HFFc6 (cell line): ENCODE data around the gene HSPA1L. TPM values are rescaled to one million over a fixed set of nuclear protein-coding genes. Genes with fewer than 3 reads are reported as not detected.
"Not testable (repeated sequence)": the region's sequence is repeated elsewhere in the genome, so short reads cannot be mapped to it uniquely, and the experiment has no call there.

Experiments used
- DNase-seq: peaks from one replicate; pipeline ENCODE4 v3.0.0-alpha.2; 2018
- H3K27ac Mint-ChIP-seq: 2 replicates; pipeline ENCODE4 v1.8.0; 2020; ENCODE audit warnings: mild to moderate bottlenecking, mixed read lengths
- H3K27me3 Mint-ChIP-seq: 2 replicates; pipeline ENCODE4 v1.8.0; 2021; ENCODE audit warnings: mild to moderate bottlenecking, moderate library complexity, mixed read lengths; ENCODE audit not compliant: insufficient read depth
- H3K36me3 Mint-ChIP-seq: 2 replicates; pipeline ENCODE4 v1.8.0; 2021; ENCODE audit warnings: low read depth, mixed read lengths
- H3K4me1 Mint-ChIP-seq: 2 replicates; pipeline ENCODE4 v1.8.0; 2020; ENCODE audit warnings: low read depth, mixed read lengths
- H3K4me3 Mint-ChIP-seq: 2 replicates; pipeline ENCODE4 v1.8.0; 2020; ENCODE audit warnings: mild to moderate bottlenecking, moderate library complexity, mixed read lengths
- H3K9me3 Mint-ChIP-seq: 2 replicates; pipeline ENCODE4 v1.8.0; 2020; ENCODE audit warnings: mild to moderate bottlenecking, mixed read lengths
- CTCF ChIP-seq: fragments of 200-600 bp; sonication (generic); IDR thresholded peaks from 2 replicates; pipeline ENCODE4 v1.5.0; 2021; ENCODE audit warnings: antibody characterized with exemption, mild to moderate bottlenecking
- total RNA-seq, 6 experiments: library from RNA; stranded (reverse); fragmentation: NEBNext Ultra II Directional; extraction: Animal tissue kit (Norgen Biotek cat#: 25700); gene quantifications; 2 replicates in 1 of 6; 3 replicates in 5 of 6; pipeline ENCODE4 v1.2.3, GENCODE V29; 2021

Gene HSPA1L
- total RNA-seq, 6 experiments from 2014 or later, result 1.2 to 1.9 (median 1.6) TPM

- Mint-ChIP-seq H3K4me3 (peak overlapping the region; percentile 98; the same call in 1 of the 2 replicates), H3K4me1 (peaks cover 25% of the 10 kb centered on the region), H3K27me3 (peaks cover 3% of the 10 kb centered on the region), H3K9me3 (no peaks in the 10 kb centered on the region), H3K36me3 (no peaks in the 10 kb centered on the region), H3K27ac (no peak overlapping the region)
- DNase-seq, result no peak
- TF ChIP-seq CTCF, result no peak
Measured at GRCh38 chr6:31861150-31861549, 46.1 kb upstream of the HSPA1L start.

GRCh38 chr6:31860349-31860748, 45.3 kb upstream of the HSPA1L start:
- Mint-ChIP-seq H3K27me3 (peaks cover 3% of the 10 kb centered on the region), H3K36me3 (no peaks in the 10 kb centered on the region), H3K27ac (no peak overlapping the region), H3K9me3 (no peaks in the 10 kb centered on the region), H3K4me3 (no peak overlapping the region), H3K4me1 (peaks cover 25% of the 10 kb centered on the region)
- no peak for TF ChIP-seq CTCF
- no peak for DNase-seq

- H3K27me3 Mint-ChIP-seq, result peaks cover 3% of the 10 kb centered on the region
- H3K9me3 Mint-ChIP-seq, result no peaks in the 10 kb centered on the region
- no peak for DNase-seq
- H3K27ac Mint-ChIP-seq, result no peak overlapping the region
- no peak for TF ChIP-seq CTCF
- no peaks in the 10 kb centered on the region for H3K36me3 Mint-ChIP-seq
- H3K4me3 Mint-ChIP-seq, result no peak overlapping the region
- peaks cover 25% of the 10 kb centered on the region for H3K4me1 Mint-ChIP-seq
Measured at GRCh38 chr6:31859923-31860322, 44.8 kb upstream of the HSPA1L start.

- no peak overlapping the region for H3K4me3 Mint-ChIP-seq
Measured at GRCh38 chr6:31858707-31859106, 43.6 kb upstream of the HSPA1L start.

GRCh38 chr6:31857774-31858173, 42.7 kb upstream of the HSPA1L start:
- H3K4me3 Mint-ChIP-seq, H3K27me3 Mint-ChIP-seq, H3K27ac Mint-ChIP-seq, DNase-seq, H3K36me3 Mint-ChIP-seq, H3K9me3 Mint-ChIP-seq: not testable (repeated sequence)
- H3K4me1 Mint-ChIP-seq, result peaks cover 13% of the 10 kb centered on the region

More at GRCh38 chr6:31858707-31859106, 43.6 kb upstream of the HSPA1L start:
- no peak overlapping the region for H3K27ac Mint-ChIP-seq
- TF ChIP-seq CTCF, result no peak
- H3K27me3 Mint-ChIP-seq, result peaks cover 3% of the 10 kb centered on the region
- H3K4me1 Mint-ChIP-seq, result peaks cover 19% of the 10 kb centered on the region
- DNase-seq, result no peak
- no peaks in the 10 kb centered on the region for H3K36me3 Mint-ChIP-seq
- no peaks in the 10 kb centered on the region for H3K9me3 Mint-ChIP-seq

- DNase-seq, H3K4me3 Mint-ChIP-seq, H3K27me3 Mint-ChIP-seq, H3K4me1 Mint-ChIP-seq, H3K9me3 Mint-ChIP-seq, H3K36me3 Mint-ChIP-seq, H3K27ac Mint-ChIP-seq: not testable (repeated sequence)
Measured at GRCh38 chr6:31851980-31852718, 37.1 kb upstream of the HSPA1L start.
